ENCODE results near the gene MYL3.

GRCh38 chr3:46880884-46881595 lies 17.8 kb upstream of the MYL3 start:
- no peak for TF ChIP-seq CTCF (IDR thresholded peaks at IDR 0.05)
- TF ChIP-seq POLR2A (IDR thresholded peaks at IDR 0.05): no peak
